ENCODE measurements around the gene EIF2S3.
A peak's percentile ranks its signal among the peaks of the same experiment; 100 is the strongest.

EIF2S3 gene

DNA sequence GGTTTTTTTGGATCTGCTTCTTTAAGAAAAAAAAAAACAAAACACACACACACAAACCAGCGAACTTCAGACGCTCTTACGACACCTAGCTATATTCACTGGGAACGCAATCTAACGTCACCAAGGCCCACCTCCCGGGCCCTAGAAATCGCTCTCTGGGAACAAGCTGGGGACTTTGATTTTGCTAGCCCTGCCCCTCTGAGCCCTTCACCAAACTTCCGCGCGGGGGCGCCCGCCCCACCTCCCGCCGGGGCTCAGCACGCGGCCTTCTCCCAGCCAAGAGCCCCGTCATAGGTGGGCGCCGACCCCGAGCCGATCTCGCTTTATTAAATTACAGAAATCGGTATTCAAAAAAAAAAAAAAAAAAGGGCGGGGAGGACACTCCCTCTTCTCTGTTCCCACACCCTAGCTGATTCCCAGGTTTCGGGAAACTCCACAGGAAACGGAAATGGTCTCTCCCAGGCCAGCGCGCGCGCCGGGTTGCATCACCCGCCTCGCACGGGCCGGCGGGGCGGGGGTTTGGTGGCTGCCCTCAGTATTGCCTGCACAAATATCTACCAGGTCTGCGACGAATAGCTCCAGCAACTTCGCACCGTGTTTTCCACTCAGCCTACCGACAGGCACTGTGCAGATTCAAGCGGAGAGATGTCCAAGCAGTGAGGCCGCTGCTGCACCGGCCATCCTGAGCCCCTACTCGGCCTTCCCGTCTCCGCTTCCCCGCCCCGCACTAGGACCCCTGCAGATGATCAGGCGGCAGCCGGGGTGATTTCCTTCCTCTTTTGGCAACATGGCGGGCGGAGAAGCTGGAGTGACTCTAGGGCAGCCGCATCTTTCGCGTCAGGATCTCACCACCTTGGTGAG is at the start of gene EIF2S3:
Gene EIF2S3 (plus strand): TSS at position 775 of the 861 bp plus-strand sequence. CDS start 13 bp downstream, at position 788.
- H3K9ac ChIP-seq (ENCODE audit: low read depth, low read length): no peak within 1 kb of the TSS

DNA sequence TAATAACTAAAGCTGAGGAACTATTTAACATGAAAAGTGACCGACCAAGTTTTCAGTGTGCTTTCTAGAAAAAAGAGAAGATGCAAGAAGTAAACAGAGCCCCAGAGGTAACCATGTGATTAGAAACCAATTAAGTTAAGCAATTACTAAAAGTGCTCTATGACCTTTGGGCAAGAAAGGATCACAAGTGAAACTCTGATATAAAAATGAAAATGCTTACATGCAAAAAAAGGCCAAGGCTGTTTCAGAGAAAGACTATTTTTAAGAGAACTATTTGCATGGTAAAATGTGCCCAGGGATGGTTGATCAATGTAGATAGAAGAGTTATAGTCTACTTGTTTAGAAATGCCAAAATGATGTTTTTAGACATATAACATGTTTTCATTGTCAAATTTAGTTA is 49.7 kb upstream of the EIF2S3 start:
- H3K4me1 ChIP-seq (ENCODE audit: insufficient read depth, low read length): no peaks in the 10 kb centered on the region
- no peak overlapping the region for H3K9ac ChIP-seq (ENCODE audit: low read depth, low read length)
- no peaks in the 10 kb centered on the region for H3K9me3 ChIP-seq (ENCODE audit: control insufficient read depth, insufficient read depth, low read length)
- peaks cover 9% of the 10 kb centered on the region for H3K36me3 ChIP-seq (ENCODE audit: insufficient read depth, low read length)

More for the DNA sequence above, at the start of gene EIF2S3:
- Histone ChIP-seq H3K36me3 (ENCODE audit: insufficient read depth, low read length) (peaks cover 18% of the 10 kb centered on the region), H3K4me1 (ENCODE audit: insufficient read depth, low read length) (no peaks in the 10 kb centered on the region), H3K9me3 (ENCODE audit: control insufficient read depth, insufficient read depth, low read length) (no peaks in the 10 kb centered on the region)

DNA sequence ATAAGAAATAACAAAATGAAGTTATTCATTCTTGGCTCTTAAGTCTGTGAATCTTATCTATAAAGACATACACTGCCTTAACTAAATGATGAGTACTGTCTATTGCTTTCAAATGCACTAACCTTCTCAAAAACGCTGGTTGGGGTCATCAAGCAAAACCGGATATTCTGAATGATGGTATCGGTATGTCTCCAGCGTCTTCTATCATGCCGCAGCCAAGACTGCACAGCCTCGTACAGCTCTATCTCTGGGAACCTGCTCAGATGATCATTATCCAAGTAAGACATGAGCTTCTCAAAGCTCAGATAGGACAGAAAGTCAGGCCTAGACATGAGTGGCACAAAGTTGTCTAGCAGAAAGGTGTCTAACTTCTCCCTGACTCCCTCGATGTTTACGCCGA is 48.9 kb upstream of the EIF2S3 start:
- Histone ChIP-seq H3K4me1 (ENCODE audit: insufficient read depth, low read length) (no peaks in the 10 kb centered on the region), H3K9ac (ENCODE audit: low read depth, low read length) (no peak overlapping the region), H3K9me3 (ENCODE audit: control insufficient read depth, insufficient read depth, low read length) (no peaks in the 10 kb centered on the region), H3K36me3 (ENCODE audit: insufficient read depth, low read length) (peaks cover 9% of the 10 kb centered on the region)

DNA sequence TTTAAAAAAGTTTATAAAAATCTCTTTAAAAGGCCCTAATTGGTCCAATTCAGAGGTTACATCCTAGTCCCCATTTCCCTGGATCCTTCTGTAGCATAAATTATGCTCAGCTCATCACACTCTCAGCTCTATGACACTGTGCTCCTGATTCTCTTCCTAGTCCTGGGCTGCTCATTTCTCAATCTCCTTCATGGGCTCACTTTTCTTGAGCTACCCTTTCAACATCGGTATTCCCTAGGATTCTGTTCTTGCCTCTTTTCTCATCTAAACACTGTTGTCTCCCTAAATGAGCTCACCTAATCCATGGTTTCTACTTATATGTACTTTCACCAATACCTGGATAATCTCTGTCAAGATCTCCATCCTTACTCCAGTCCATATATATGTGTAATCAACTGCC is 42.5 kb upstream of the EIF2S3 start:
- Histone ChIP-seq H3K36me3 (ENCODE audit: insufficient read depth, low read length) (no peaks in the 10 kb centered on the region), H3K9ac (ENCODE audit: low read depth, low read length) (no peak overlapping the region), H3K9me3 (ENCODE audit: control insufficient read depth, insufficient read depth, low read length) (no peaks in the 10 kb centered on the region), H3K4me1 (ENCODE audit: insufficient read depth, low read length) (no peaks in the 10 kb centered on the region; the same call in 1 of the 2 replicates)

DNA sequence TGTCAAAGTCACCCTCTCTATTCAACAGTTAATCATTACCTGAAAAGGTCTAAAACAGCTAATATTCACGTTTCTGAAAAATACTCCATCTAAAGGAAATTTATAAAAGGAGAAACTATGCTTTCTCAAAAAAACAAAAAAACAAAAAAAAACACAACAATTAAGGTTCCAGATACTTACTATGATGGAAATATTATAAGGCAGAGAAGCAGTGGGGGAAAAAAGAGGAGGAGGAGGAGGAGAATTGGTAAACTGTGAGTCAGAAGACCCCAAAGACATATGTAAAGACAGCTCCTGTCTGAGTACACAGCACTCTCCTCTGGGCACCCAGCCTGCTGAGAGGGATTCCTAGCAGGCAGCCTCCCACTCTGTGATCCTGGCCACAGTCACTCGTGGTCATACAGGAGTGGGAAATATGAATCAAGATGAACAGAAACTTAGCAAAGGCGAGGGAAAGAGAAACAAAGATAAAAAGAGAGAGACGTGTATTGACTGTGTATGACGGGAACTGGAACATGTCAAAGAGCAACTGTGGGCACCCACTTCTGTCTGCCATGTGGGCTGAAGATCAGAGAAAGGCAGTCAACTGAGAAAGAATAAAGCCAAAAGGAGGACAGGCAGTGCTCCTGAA is 40.3 kb upstream of the EIF2S3 start:
- no peaks in the 10 kb centered on the region; the same call in 1 of the 2 replicates for H3K4me1 ChIP-seq (ENCODE audit: insufficient read depth, low read length)
- H3K9me3 ChIP-seq (ENCODE audit: control insufficient read depth, insufficient read depth, low read length): no peaks in the 10 kb centered on the region
- no peak overlapping the region for H3K9ac ChIP-seq (ENCODE audit: low read depth, low read length)
- H3K36me3 ChIP-seq (ENCODE audit: insufficient read depth, low read length): no peaks in the 10 kb centered on the region

DNA sequence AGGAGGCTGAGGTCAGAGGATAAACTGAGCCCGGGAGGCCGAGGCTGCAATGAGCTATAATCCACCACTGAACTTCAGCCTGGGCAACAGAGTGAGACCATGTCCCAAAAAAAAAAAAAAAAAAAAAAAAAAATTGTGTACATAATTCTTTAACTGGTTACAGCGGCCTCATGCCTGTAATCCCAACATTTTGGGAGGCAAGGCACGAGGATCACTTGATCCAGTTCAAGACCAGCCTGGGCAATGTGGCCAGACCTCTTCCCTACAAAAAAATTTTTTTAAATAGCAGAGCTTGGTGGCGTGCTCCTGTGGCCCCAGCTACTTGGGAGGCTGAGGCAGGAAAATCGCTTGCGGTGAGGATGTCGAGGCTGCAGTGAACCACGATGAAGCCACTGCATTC is 37.1 kb upstream of the EIF2S3 start:
- Histone ChIP-seq H3K9me3 (ENCODE audit: control insufficient read depth, insufficient read depth, low read length) (no peaks in the 10 kb centered on the region), H3K36me3 (ENCODE audit: insufficient read depth, low read length) (no peaks in the 10 kb centered on the region), H3K4me1 (ENCODE audit: insufficient read depth, low read length) (no peaks in the 10 kb centered on the region; the same call in 1 of the 2 replicates), H3K9ac (ENCODE audit: low read depth, low read length) (no peak overlapping the region)

DNA sequence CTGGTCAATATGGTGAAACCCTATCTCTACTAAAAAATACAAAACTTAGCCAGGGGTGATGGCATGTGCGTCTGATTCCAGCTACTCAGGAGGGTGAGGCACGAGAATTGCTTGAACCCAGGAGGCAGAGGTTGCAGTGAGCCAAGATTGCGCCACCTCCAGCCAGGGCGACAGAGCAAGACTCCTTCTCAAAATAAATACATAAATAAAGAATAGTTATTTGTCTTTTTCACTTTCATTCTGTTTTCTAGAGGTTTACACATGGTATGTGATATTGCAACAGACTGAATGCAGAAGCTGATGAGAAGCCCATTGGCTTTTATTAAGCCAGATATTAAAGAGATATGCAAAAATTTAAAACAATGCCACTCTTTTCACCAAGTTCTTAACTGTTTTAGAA is 35.9 kb upstream of the EIF2S3 start:
- no peaks in the 10 kb centered on the region for H3K36me3 ChIP-seq (ENCODE audit: insufficient read depth, low read length)
- H3K9me3 ChIP-seq (ENCODE audit: control insufficient read depth, insufficient read depth, low read length): no peaks in the 10 kb centered on the region
- H3K9ac ChIP-seq (ENCODE audit: low read depth, low read length): no peak overlapping the region
- H3K4me1 ChIP-seq (ENCODE audit: insufficient read depth, low read length): no peaks in the 10 kb centered on the region; the same call in 1 of the 2 replicates

DNA sequence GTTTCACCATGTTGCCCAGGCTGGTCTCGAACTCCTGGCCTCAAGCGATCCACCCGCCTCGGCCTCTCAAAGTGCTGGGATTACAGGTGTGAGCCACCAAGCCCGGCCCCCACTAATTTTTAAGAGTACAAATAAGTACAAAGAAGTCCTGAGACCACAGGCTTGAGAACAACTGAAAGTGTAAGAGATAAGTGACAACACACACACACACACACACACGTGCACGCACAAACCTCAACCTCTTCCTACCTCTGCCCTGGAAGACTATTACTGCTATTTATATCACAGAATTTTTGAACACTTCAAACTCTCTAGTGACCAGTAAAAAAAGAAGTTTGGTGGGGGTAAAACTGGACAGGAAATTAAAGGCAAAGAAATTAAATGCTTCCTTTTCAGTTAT is 35.3 kb upstream of the EIF2S3 start:
- Histone ChIP-seq H3K4me1 (ENCODE audit: insufficient read depth, low read length) (no peaks in the 10 kb centered on the region; the same call in 1 of the 2 replicates), H3K9me3 (ENCODE audit: control insufficient read depth, insufficient read depth, low read length) (no peaks in the 10 kb centered on the region), H3K36me3 (ENCODE audit: insufficient read depth, low read length) (no peaks in the 10 kb centered on the region), H3K9ac (ENCODE audit: low read depth, low read length) (no peak overlapping the region)

DNA sequence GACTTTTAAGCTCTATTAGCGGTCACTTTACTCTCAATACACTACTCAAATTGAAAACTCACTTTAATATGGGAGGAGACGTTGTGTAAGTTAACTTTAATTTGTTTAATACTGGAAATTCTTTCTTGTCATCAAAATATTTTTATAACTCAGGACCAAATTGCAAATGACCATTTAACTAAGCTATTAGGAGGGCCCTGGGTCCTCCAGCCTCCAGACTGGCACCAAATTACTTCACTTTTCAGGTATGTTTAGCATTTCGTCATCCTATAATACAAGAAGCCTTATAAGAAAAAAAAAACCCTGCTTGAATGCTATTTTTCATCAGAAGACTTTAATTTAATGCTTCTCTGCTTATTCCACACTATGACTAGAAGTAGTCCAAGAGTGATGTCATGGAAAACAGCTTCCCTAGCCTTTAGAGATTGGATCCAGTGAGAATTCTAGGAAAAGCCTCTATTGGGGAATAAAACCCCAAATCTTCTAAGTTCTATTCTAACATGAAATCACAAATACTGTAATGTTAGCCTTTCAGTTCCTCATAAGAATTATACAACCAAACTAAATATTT is 34.4 kb upstream of the EIF2S3 start:
- Histone ChIP-seq H3K9me3 (ENCODE audit: control insufficient read depth, insufficient read depth, low read length) (no peaks in the 10 kb centered on the region), H3K4me1 (ENCODE audit: insufficient read depth, low read length) (no peaks in the 10 kb centered on the region), H3K36me3 (ENCODE audit: insufficient read depth, low read length) (no peaks in the 10 kb centered on the region), H3K9ac (ENCODE audit: low read depth, low read length) (no peak overlapping the region)

DNA sequence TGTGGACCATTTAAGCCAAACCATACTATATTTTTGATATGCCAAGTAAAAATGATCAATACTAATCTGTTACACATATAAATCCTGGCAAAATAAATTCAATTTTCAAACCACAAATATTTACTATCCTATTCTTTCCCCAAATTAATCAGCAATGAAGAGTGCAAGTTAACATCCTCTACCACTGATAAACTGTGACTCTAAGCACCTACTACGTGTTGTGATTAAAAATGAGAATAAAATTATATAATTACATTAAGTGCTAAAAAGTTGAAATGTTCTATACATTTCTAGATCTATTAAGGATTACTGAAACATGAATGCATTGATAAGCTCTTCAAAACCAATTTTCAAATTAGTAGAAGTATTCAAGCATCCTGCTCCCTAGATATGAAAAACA is 31.2 kb upstream of the EIF2S3 start:
- Histone ChIP-seq H3K9ac (ENCODE audit: low read depth, low read length) (peak overlapping the region; percentile 94), H3K4me1 (ENCODE audit: insufficient read depth, low read length) (no peaks in the 10 kb centered on the region), H3K9me3 (ENCODE audit: control insufficient read depth, insufficient read depth, low read length) (no peaks in the 10 kb centered on the region)

DNA sequence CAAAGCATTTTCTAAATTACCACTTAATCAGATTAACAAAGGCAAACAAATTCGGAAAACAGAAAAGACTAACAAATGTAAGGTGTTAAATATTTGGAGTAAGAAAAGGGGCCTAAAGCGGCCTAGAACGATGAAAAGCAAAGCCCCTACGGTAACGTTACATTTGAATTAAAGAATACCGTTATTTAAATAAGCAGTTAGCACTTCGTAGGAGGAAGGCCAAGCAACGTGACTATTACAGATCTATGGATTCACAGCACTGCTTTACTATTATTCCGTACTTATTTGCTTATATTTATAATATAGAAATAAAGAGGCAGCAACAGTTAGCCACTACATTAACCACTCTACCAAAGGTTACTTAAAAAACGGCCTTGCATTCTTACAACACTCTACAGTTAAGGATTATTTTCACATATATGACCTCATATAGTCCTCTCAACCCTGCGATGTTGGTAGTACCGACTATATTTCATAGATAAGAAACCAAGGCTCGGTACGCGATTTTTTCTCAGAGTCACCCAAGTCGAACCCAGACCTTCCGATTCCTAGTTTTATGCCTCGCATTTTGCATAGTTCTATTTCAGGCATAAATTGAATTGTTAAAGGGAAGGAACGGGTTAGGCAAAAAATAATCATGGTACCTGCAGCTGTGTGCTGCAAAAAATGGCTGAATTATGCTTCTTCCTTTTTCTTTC is 30.6 kb upstream of the EIF2S3 start:
- Histone ChIP-seq H3K9me3 (ENCODE audit: control insufficient read depth, insufficient read depth, low read length) (no peaks in the 10 kb centered on the region), H3K4me1 (ENCODE audit: insufficient read depth, low read length) (no peaks in the 10 kb centered on the region), H3K36me3 (ENCODE audit: insufficient read depth, low read length) (no peaks in the 10 kb centered on the region), H3K9ac (ENCODE audit: low read depth, low read length) (peak overlapping the region; percentile 94)

More for the DNA sequence above, 31.2 kb upstream of the EIF2S3 start:
- H3K36me3 ChIP-seq (ENCODE audit: insufficient read depth, low read length): no peaks in the 10 kb centered on the region

DNA sequence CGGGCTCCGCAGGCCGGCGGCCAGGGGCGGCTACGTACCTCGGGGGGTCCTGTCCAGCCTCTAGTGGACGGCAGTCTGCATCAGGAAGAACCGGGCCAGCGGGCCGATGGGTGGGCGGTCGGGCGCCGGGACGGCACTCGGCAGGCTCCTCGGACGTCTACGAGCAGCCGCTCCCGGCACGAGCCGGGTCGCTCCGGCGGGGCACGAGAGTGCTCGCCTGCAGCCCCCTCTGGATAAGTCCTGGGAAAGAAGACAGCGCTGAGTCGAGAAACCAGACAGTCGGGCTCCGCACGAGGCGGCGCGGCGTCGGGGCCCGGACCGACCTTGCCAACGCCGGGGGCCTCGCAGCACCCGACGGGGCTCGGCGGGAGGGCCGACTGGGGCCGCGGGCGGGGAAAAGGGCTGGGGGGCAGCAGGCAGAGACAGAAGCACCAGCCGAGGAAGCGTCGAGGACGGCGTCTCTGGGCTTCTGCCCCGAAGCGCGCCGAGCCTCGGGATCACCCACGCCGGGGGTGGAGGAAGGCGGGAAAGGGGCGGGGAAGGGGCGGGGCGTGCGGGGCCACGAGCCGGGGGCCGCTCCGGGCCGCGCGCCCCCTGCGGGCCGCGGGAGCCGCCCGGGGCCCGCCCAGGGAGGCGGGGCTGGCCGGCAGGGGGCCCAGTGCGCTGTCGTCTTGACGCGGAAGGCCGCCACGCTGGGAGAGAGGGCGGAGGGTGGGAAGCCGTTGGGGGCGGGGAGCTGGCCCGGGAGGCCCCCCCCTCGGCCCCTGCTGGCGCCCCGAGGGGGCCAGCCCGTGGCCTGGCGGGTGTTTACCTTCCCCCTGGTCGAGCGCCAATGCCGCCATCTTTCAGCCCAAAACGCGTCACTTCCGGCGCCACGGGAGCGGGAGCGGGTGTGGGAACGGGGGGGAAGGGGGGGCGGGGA is 29.7 kb upstream of the EIF2S3 start:
- no peaks in the 10 kb centered on the region for H3K36me3 ChIP-seq (ENCODE audit: insufficient read depth, low read length)
- no peaks in the 10 kb centered on the region for H3K9me3 ChIP-seq (ENCODE audit: control insufficient read depth, insufficient read depth, low read length)
- H3K9ac ChIP-seq (ENCODE audit: low read depth, low read length): peak overlapping the region; percentile 94
- H3K4me1 ChIP-seq (ENCODE audit: insufficient read depth, low read length): no peaks in the 10 kb centered on the region

DNA sequence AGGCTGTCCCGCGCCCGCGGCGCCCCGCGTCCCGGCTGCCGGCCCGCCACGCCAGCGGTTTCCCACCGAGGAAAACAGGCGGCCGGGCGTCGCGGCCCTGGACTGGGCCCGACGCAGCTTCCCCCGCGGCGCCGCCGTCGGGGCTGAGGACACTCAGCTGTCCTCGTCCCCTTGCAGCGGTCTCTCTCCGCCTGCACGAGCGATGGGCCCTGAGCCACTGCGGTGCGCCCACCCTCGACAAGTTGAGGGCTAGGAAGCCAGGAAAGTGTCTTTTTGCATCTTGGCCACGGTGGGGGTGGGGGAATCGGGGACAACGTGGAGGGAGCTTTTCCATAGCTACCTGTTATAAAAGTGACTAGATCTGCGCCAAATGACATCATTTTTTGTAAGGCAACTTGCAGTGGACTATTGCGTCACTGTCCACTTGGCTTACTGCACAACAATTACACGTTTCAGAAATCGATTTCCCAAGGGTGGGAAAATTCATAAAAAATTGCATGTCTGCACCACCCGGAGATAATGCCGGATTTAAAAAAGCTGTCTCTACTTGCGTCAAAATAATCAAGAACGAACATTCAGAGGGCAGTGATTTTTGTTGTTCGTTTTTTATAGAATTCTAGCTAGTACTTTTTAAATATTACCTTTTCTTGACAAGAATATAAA is 28.9 kb upstream of the EIF2S3 start:
- peak overlapping the region; percentile 81 for H3K9ac ChIP-seq (ENCODE audit: low read depth, low read length)
- no peaks in the 10 kb centered on the region for H3K36me3 ChIP-seq (ENCODE audit: insufficient read depth, low read length)
- no peaks in the 10 kb centered on the region for H3K4me1 ChIP-seq (ENCODE audit: insufficient read depth, low read length)
- no peaks in the 10 kb centered on the region for H3K9me3 ChIP-seq (ENCODE audit: control insufficient read depth, insufficient read depth, low read length)

All from ES-I3 (cell line).